Measurements from ENCODE around the gene LILRA5. TPM values are rescaled to one million over a fixed set of nuclear protein-coding genes. Genes with fewer than 3 reads are reported as not detected.

Gene LILRA5
- total and polyA plus RNA-seq, 2 of the 13 experiments (the other 11 are each of a cell fraction or from before 2014, with no cell fraction given): not detected

DNA sequence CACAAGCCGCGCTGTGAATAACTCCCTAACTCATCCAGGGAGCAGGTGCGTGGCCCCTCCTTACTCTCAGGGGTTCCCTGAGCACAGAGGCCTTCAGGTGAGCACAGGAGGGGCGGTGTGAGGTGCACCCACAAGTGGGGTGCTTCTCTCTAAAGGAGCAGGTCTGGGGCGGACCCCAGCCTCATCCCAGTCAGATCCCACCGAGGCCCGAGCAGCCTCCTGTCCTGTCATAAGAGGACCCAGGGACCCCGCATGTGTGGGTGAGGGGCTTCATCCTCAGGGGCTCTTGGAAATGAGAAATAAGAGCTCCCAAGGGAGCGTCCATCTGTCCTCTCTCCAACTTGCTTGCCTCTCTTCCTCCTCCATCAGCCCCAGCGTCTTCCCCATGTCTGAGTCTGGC, 3.0 kb upstream of the LILRA5 start (continued):
- no peak for TF ChIP-seq ESRRA (CRISPR knock-in tag; IDR thresholded peaks at IDR 0.05; ENCODE audit: low read depth)
- no peak for TF ChIP-seq ZNF792 (CRISPR knock-in tag; IDR thresholded peaks at IDR 0.05)
- TF ChIP-seq ZFP91 (CRISPR knock-in tag; IDR thresholded peaks at IDR 0.05; ENCODE audit: borderline replicate concordance): no peak
- no peak for TF ChIP-seq ZNF674 (CRISPR knock-in tag; IDR thresholded peaks at IDR 0.05; ENCODE audit: low read depth)
- TF ChIP-seq ZNF512B (CRISPR knock-in tag; IDR thresholded peaks at IDR 0.05; ENCODE audit: borderline replicate concordance): no peak
- no peak for TF ChIP-seq TFE3 (CRISPR knock-in tag; IDR thresholded peaks at IDR 0.05)
- TF ChIP-seq ZNF556 (CRISPR knock-in tag; IDR thresholded peaks at IDR 0.05; ENCODE audit: borderline replicate concordance): no peak
- no peak for TF ChIP-seq YY1 (IDR thresholded peaks at IDR 0.05; ENCODE audit: insufficient read depth, insufficient replicate concordance, low read depth, low read length)
- TF ChIP-seq CEBPB (IDR thresholded peaks at IDR 0.05; ENCODE audit: borderline replicate concordance, low read depth, low read length): no peak
